ENCODE data around the gene CLASP1. TPM values are rescaled to one million over a fixed set of nuclear protein-coding genes. Genes with fewer than 3 reads are reported as not detected.
"Not testable (repeated sequence)": the region's sequence is repeated elsewhere in the genome, so short reads cannot be mapped to it uniquely, and the experiment has no call there.

CLASP1 gene
- total RNA-seq, 2 donors from 2014 or later: 86.7 to 138 TPM

DNA sequence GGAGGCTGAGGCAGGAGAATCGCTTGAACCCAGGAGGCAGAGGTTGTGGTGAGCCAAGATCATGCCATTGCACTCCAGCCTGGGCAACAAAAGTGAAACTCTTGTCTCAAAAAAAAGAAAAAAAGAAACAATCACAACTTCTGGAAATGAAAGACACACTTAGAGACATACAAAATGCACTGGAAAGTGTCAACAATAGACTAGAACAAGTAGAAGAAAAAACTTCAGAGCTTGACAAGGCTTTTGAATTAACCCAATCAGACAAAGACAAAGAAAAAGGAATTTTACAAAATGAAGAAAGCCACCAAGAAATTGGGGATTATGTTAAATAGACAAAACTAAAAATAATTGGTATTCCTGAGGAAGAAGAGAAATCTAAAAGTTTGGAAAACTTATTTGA, 22.4 kb upstream of the CLASP1 start:
- H3K27ac Mint-ChIP-seq; H3K4me3 Mint-ChIP-seq; ATAC-seq (replicated peaks); H3K36me3 Mint-ChIP-seq (ENCODE audit: low read depth); H3K4me1 Mint-ChIP-seq; H3K27me3 Mint-ChIP-seq: not testable (repeated sequence)
- peaks cover 20% of the 10 kb centered on the region for H3K9me3 Mint-ChIP-seq

DNA sequence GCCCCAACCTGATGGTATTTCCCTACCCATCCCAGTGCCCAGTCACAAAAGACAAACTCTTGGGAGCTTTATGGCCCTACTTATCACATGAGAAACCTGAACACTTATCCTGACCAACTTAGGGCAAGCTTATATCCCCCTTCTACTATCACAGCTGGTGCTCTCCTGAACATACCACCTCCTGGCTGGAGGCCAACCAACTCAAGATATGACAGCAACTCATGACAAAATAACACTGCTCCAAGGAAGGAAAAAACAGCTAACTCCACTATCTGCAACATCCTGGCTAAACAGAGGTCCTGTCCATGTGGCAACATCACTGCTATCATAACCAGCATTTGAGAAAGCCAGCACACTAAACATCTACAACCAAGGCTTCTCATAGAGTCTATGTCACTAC, 20.9 kb upstream of the CLASP1 start:
- peaks cover 16% of the 10 kb centered on the region for H3K9me3 Mint-ChIP-seq
- no peak overlapping the region for H3K4me3 Mint-ChIP-seq
- no peaks in the 10 kb centered on the region for H3K27me3 Mint-ChIP-seq
- no peak overlapping the region for H3K27ac Mint-ChIP-seq
- H3K4me1 Mint-ChIP-seq: no peaks in the 10 kb centered on the region
- no peaks in the 10 kb centered on the region for H3K36me3 Mint-ChIP-seq (ENCODE audit: low read depth)
- no peak for ATAC-seq (replicated peaks)

- Mint-ChIP-seq H3K27ac (no peak overlapping the region), H3K4me1 (no peaks in the 10 kb centered on the region), H3K9me3 (peaks cover 6% of the 10 kb centered on the region), H3K4me3 (no peak overlapping the region), H3K27me3 (no peaks in the 10 kb centered on the region), H3K36me3 (ENCODE audit: low read depth) (no peaks in the 10 kb centered on the region)
- ATAC-seq (replicated peaks): no peak
Observed at GRCh38 chr2:121667618-121668017, 18.4 kb upstream of the CLASP1 start.

- H3K27me3 Mint-ChIP-seq: no peaks in the 10 kb centered on the region
- ATAC-seq (replicated peaks): no peak
- H3K4me1 Mint-ChIP-seq: no peaks in the 10 kb centered on the region
- no peaks in the 10 kb centered on the region for H3K36me3 Mint-ChIP-seq (ENCODE audit: low read depth)
- H3K27ac Mint-ChIP-seq: no peak overlapping the region
- H3K4me3 Mint-ChIP-seq: no peak overlapping the region
- no peaks in the 10 kb centered on the region for H3K9me3 Mint-ChIP-seq
Observed at GRCh38 chr2:121666042-121666441, 16.8 kb upstream of the CLASP1 start.

GRCh38 chr2:121665504-121665903, 16.2 kb upstream of the CLASP1 start:
- no peak for ATAC-seq (replicated peaks)
- Mint-ChIP-seq H3K36me3 (ENCODE audit: low read depth) (no peaks in the 10 kb centered on the region), H3K9me3 (no peaks in the 10 kb centered on the region), H3K27ac (no peak overlapping the region), H3K4me3 (no peak overlapping the region), H3K4me1 (no peaks in the 10 kb centered on the region), H3K27me3 (no peaks in the 10 kb centered on the region)

- H3K36me3 Mint-ChIP-seq (ENCODE audit: low read depth): no peaks in the 10 kb centered on the region
Observed at GRCh38 chr2:121664713-121665112, 15.5 kb upstream of the CLASP1 start.

DNA sequence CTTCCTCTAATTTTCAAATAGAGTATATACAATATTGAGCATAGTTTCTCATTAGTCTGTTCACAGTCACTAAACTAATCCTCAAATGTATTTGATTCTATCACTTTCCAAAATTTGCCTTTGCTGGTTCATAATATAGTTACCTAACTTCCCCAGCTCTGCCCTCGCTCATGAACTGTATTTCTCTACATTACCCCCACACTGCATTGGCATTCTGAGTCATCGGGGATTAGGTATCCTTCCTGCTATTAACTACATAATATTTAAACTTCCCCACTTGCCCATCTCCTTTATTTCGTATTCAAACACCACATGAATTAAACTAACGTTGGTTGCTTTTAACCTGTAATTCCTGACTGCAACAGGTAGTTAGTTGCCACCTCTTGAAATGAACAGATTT, 14.8 kb upstream of the CLASP1 start:
- H3K27me3 Mint-ChIP-seq: no peaks in the 10 kb centered on the region
- no peak overlapping the region for H3K4me3 Mint-ChIP-seq
- no peaks in the 10 kb centered on the region for H3K4me1 Mint-ChIP-seq
- no peaks in the 10 kb centered on the region for H3K9me3 Mint-ChIP-seq
- H3K27ac Mint-ChIP-seq: no peak overlapping the region
- H3K36me3 Mint-ChIP-seq (ENCODE audit: low read depth): peaks cover under 1% of the 10 kb centered on the region
- ATAC-seq (replicated peaks): no peak

More at GRCh38 chr2:121664713-121665112, 15.5 kb upstream of the CLASP1 start:
- Mint-ChIP-seq H3K27me3 (no peaks in the 10 kb centered on the region), H3K4me3 (no peak overlapping the region), H3K9me3 (no peaks in the 10 kb centered on the region), H3K27ac (no peak overlapping the region), H3K4me1 (no peaks in the 10 kb centered on the region)
- ATAC-seq (replicated peaks): no peak

DNA sequence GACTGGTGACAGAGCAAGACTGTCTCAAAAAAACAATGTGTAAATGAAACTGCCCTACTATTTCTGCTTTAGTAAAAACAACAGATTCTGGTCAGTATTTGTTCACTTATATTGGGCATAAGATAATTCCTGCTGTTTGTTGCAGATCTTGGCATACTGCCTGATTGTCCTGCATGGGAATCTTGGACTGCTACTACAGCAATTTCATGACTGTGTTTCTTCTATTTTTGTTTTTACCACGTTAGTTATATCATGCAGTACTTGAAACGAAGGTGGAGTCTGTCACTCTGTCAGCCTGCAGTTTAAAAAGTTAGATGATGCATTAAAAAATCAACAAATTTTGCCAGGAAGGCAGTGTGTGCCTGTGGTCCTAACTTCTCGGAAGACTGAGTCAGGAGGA, 14.2 kb upstream of the CLASP1 start:
- H3K36me3 Mint-ChIP-seq (ENCODE audit: low read depth): peaks cover 6% of the 10 kb centered on the region
- no peaks in the 10 kb centered on the region for H3K4me1 Mint-ChIP-seq
- no peaks in the 10 kb centered on the region for H3K9me3 Mint-ChIP-seq
- no peak overlapping the region for H3K4me3 Mint-ChIP-seq
- no peaks in the 10 kb centered on the region for H3K27me3 Mint-ChIP-seq
- H3K27ac Mint-ChIP-seq: no peak overlapping the region
- ATAC-seq (replicated peaks): no peak

DNA sequence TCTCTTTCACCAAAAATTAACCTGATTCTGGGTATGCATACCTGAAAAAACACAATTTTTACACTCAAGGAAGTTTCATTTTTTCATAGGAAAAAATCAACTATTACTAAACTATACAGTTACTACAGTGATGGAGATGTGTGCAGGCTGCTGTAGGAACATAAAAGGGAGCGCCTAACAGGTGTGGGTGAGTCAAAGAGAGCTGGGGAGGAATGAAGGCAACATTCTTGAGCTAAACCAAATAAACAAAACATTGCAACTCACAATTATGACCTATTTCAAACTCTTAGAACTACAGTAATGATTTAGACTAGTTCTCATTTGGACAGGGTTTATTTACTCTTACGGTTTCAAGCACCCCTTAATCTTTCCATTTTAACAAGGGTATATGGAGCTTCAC, 13.4 kb upstream of the CLASP1 start:
- H3K36me3 Mint-ChIP-seq (ENCODE audit: low read depth): peaks cover 6% of the 10 kb centered on the region
- no peaks in the 10 kb centered on the region for H3K9me3 Mint-ChIP-seq
- no peaks in the 10 kb centered on the region for H3K27me3 Mint-ChIP-seq
- H3K4me1 Mint-ChIP-seq: no peaks in the 10 kb centered on the region
- H3K27ac Mint-ChIP-seq: no peak overlapping the region
- no peak for ATAC-seq (replicated peaks)
- no peak overlapping the region for H3K4me3 Mint-ChIP-seq

GRCh38 chr2:121659933-121660332, 10.7 kb upstream of the CLASP1 start:
- no peak overlapping the region for H3K4me3 Mint-ChIP-seq
- H3K4me1 Mint-ChIP-seq: no peaks in the 10 kb centered on the region
- ATAC-seq (replicated peaks): no peak
- peaks cover 6% of the 10 kb centered on the region for H3K36me3 Mint-ChIP-seq (ENCODE audit: low read depth)
- no peaks in the 10 kb centered on the region for H3K27me3 Mint-ChIP-seq
- H3K9me3 Mint-ChIP-seq: no peaks in the 10 kb centered on the region
- H3K27ac Mint-ChIP-seq: no peak overlapping the region

DNA sequence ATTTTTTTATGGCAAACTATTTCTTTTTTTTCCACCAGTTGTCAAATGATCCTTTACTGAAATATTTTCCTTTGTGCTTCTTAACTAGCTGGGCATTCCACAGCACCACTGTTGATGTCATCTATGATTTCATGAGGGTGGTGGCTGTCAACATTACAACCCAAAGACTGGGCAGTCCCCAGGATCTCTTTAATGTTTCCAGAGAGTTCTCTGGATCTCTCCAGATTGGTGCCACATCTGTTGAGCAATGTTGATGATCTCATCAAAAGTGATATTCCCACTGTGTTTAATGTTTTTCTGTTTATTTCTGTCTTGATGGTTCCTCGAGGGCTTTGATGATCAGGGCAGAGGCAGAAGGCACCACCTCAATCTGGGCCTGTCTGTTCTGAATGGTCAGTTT, 9.1 kb upstream of the CLASP1 start:
- H3K4me3 Mint-ChIP-seq; H3K27me3 Mint-ChIP-seq; H3K27ac Mint-ChIP-seq; H3K36me3 Mint-ChIP-seq (ENCODE audit: low read depth); H3K9me3 Mint-ChIP-seq; ATAC-seq (replicated peaks): not testable (repeated sequence)
- peaks cover 11% of the 10 kb centered on the region for H3K4me1 Mint-ChIP-seq

- H3K27me3 Mint-ChIP-seq: no peaks in the 10 kb centered on the region
- no peaks in the 10 kb centered on the region for H3K9me3 Mint-ChIP-seq
- H3K4me1 Mint-ChIP-seq: peaks cover 25% of the 10 kb centered on the region
- H3K36me3 Mint-ChIP-seq (ENCODE audit: low read depth): peaks cover 40% of the 10 kb centered on the region
- no peak overlapping the region for H3K4me3 Mint-ChIP-seq
- no peak for ATAC-seq (replicated peaks)
- peak overlapping the region; percentile 69 for H3K27ac Mint-ChIP-seq
Observed at GRCh38 chr2:121653035-121653434, 3.8 kb upstream of the CLASP1 start.

DNA sequence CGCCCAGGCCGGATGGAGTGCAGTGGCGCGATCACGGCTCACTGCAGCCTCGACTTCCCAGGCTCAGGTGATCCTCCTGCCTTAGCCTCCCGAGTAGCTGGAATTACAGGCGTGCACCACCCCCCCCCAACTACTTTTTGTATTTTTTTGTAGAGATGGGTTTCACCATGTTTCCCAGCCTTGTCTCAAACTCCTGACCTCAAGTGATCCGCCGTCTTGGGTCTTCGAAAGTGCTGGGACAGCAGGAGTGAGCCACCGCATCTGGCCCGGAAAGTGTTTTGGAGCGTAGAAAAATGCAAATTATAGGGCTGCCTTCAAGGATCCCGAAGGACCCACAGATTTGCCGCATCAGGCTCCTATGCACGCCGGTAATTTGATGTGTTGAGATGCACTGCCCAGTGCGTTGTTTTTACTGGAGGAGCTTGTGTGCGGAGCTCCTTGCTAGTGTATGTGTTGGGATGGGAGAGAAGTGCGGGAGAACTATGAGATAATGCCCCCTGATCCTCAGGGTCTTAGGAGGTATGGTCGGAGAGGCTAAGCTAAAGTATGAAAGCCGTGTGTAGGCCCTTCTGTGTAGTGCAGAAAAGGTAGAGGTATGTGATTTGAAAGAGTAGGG, 1.2 kb upstream of the CLASP1 start:
- peak overlapping the region; percentile 92 for H3K4me3 Mint-ChIP-seq
- no peaks in the 10 kb centered on the region for H3K9me3 Mint-ChIP-seq
- ATAC-seq (replicated peaks): peak; percentile 8
- peaks cover 35% of the 10 kb centered on the region for H3K4me1 Mint-ChIP-seq
- H3K36me3 Mint-ChIP-seq (ENCODE audit: low read depth): peaks cover 66% of the 10 kb centered on the region
- H3K27me3 Mint-ChIP-seq: no peaks in the 10 kb centered on the region
- peak overlapping the region; percentile 96 for H3K27ac Mint-ChIP-seq

GRCh38 chr2:121649596-121650314, 493 bp upstream of the CLASP1 start:
- H3K36me3 Mint-ChIP-seq (ENCODE audit: low read depth): peaks cover 69% of the 10 kb centered on the region
- no peaks in the 10 kb centered on the region for H3K9me3 Mint-ChIP-seq

More at GRCh38 chr2:121649596-121650314, 493 bp upstream of the CLASP1 start:
- H3K27me3 Mint-ChIP-seq: no peaks in the 10 kb centered on the region
- H3K4me1 Mint-ChIP-seq: peaks cover 39% of the 10 kb centered on the region
- H3K4me3 Mint-ChIP-seq: peak overlapping the region; percentile 92
- H3K27ac Mint-ChIP-seq: peak overlapping the region; percentile 96
- ATAC-seq (replicated peaks): peak; percentile 93

All from activated T-helper 17 cell treated with anti-CD3 and anti-CD28 coated beads, Interleukin-2, amount 50 U/mL, for 72 hours (primary cell).